Peyer's patch (tissue), 4 donors: ENCODE results near the gene RCSD1.

Experiments used
- CTCF ChIP-seq, 6 experiments: fragments of 450-650 bp in 4 of 6; fragments of 200-600 bp in 2 of 6; sonication (generic) in 1 of 6; IDR thresholded peaks; one replicate each; pipeline ENCODE4 v1.5.1; 2017 to 2019; ENCODE audit warnings: antibody characterized with exemption in 6 of 6, mild to moderate bottlenecking in 3 of 6, moderate library complexity in 1 of 6
- POLR2A ChIP-seq, 2 donors: fragments of 450-650 bp; IDR thresholded peaks; one replicate each; pipeline ENCODE4 v1.5.1; 2017; ENCODE audit warnings: antibody characterized with exemption in 2 of 2, mild to moderate bottlenecking in 2 of 2, moderate library complexity in 2 of 2

GRCh38 chr1:167648252-167648849 is 18.3 kb downstream of the RCSD1 start:
- TF ChIP-seq CTCF (IDR thresholded peaks at IDR 0.05): no peak
- no peak for TF ChIP-seq POLR2A (IDR thresholded peaks at IDR 0.05)
